WTC11 (cell line): ENCODE results near the gene SPATA32. TPM values are rescaled to one million over a fixed set of nuclear protein-coding genes. Genes with fewer than 3 reads are reported as not detected.
A peak's percentile ranks its signal among the peaks of the same experiment; 100 is the strongest.

Experiments
- ATAC-seq: fragments of 200-7000 bp; cut with Tn5 transposase; 2 replicates; pipeline ENCODE4 v1.10.0; 2021; ENCODE audit warnings: mild to moderate bottlenecking, moderate library complexity
- CTCF ChIA-PET: fragments of 300-600 bp; sonication (Branson Sonifier 250); formaldehyde crosslinking; loops from one replicate; lab custom pipeline; 2021; ENCODE audit warnings: antibody characterized with exemption; lab: Charles Lee
- POLR2A ChIA-PET: fragments of 350-600 bp; sonication (Branson Sonifier 250); formaldehyde crosslinking; loops from one replicate; lab custom pipeline; 2021; ENCODE audit warnings: antibody characterized with exemption; lab: Charles Lee
- DNase-seq: peaks from one replicate; pipeline ENCODE4 v3.0.0; 2021; ENCODE audit warnings: low spot score
- H3K27ac Mint-ChIP-seq: 2 replicates; pipeline ENCODE4 v1.8.0; 2021; ENCODE audit warnings: mixed read lengths
- H3K27me3 Mint-ChIP-seq: 2 replicates; pipeline ENCODE4 v1.8.0; 2021; ENCODE audit warnings: low read depth, mild to moderate bottlenecking, moderate library complexity, mixed read lengths
- H3K36me3 Mint-ChIP-seq: 2 replicates; pipeline ENCODE4 v1.8.0; 2021; ENCODE audit warnings: mixed read lengths
- H3K4me1 Mint-ChIP-seq: 2 replicates; pipeline ENCODE4 v1.8.0; 2022; ENCODE audit warnings: mixed read lengths
- H3K4me3 Mint-ChIP-seq: 2 replicates; pipeline ENCODE4 v1.8.0; 2021; ENCODE audit warnings: mild to moderate bottlenecking, moderate library complexity, mixed read lengths
- H3K9me3 Mint-ChIP-seq: 2 replicates; pipeline ENCODE4 v1.8.0; 2021; ENCODE audit warnings: mixed read lengths
- CBFB ChIP-seq: sonication (generic); formaldehyde crosslinking; IDR thresholded peaks from 2 replicates; pipeline ENCODE4 v1.8.1; 2022; ENCODE audit warnings: mild to moderate bottlenecking, low read depth, missing genetic modification reagents
- RELA ChIP-seq: sonication (generic); formaldehyde crosslinking; IDR thresholded peaks from 2 replicates; pipeline ENCODE4 v1.8.1; 2022; ENCODE audit warnings: missing genetic modification reagents, mild to moderate bottlenecking, borderline replicate concordance
- SMAD4 ChIP-seq: sonication (generic); formaldehyde crosslinking; IDR thresholded peaks from 2 replicates; pipeline ENCODE4 v1.8.0; 2022; ENCODE audit warnings: mild to moderate bottlenecking, missing genetic modification reagents
- ZNF532 ChIP-seq: fragments of 250-450 bp; sonication (Bioruptor Pico); IDR thresholded peaks from 2 replicates; pipeline ENCODE4 v1.9.0; 2021; ENCODE audit warnings: mild to moderate bottlenecking, borderline replicate concordance
- total RNA-seq: library from RNA; stranded (reverse); gene quantifications from 3 replicates; pipeline ENCODE4 v1.2.3, GENCODE V29; 2021
- TF ChIP-seq, protein P1 (sequence below): sonication (generic); formaldehyde crosslinking; IDR thresholded peaks from 2 replicates; pipeline ENCODE4 v1.8.0; 2023; ENCODE audit warnings: missing genetic modification reagents, mild to moderate bottlenecking, borderline replicate concordance
- TF ChIP-seq, protein P2 (sequence below): sonication (generic); formaldehyde crosslinking; IDR thresholded peaks from 2 replicates; pipeline ENCODE4 v1.8.1; 2023; ENCODE audit warnings: mild to moderate bottlenecking, missing genetic modification reagents
- TF ChIP-seq, protein P3 (sequence below): sonication (generic); formaldehyde crosslinking; IDR thresholded peaks from 2 replicates; pipeline ENCODE4 v1.8.1; 2022; ENCODE audit warnings: mild to moderate bottlenecking, moderate library complexity, missing genetic modification reagents
- TF ChIP-seq, protein P4 (sequence below): sonication (generic); formaldehyde crosslinking; IDR thresholded peaks from 2 replicates; pipeline ENCODE4 v1.8.0; 2022; ENCODE audit warnings: mild to moderate bottlenecking, missing genetic modification reagents
- TF ChIP-seq, protein P5 (sequence below): sonication (generic); formaldehyde crosslinking; IDR thresholded peaks from 2 replicates; pipeline ENCODE4 v1.8.0; 2022; ENCODE audit warnings: mild to moderate bottlenecking, missing genetic modification reagents

The SPATA32 gene
- total RNA-seq, 1 experiment from 2014 or later = 0.15 TPM

DNA sequence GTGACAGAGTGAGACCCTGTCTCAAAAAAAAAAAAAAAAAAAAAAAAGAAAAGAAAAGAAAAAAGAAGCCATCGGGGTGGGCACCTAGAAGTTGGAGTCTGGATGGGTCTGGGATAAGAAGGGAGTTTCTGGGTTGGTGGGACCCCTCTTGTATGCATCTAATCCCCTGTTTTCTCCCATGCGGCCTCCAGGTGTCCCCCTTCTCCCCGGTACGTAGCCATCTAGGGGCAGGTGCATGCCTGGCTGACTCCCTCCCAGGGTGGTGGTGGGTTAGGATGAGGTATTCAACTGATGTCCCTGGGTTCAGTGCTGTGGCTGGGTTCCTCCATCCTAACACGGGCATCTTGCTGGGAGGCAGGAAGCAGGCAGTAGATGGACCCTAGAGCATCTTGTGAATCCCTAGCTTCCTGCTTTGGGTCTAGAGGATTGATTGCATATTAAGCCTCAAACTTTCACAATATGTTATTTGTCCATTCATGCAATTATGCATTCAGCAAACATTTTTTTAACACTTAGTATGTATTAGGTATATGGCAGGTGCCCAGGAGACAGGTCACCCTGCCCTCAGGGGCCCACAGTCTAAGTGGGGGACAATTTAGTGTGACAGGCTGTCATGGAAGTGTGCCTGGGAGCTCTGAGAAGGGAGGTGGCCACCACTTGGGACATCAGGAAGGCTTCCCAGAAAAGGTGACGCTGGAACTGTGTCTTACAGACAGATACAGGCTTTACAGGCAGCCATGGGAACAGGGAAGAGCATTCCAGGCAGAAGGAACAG is 27.1 kb downstream of the SPATA32 start:
- ChIA-PET POLR2A (interaction anchor here (0.6 to 1.5 kb wide), 2 partner anchors 86 to 657 kb away, joined by 4 to 13 read pairs; partner anchors contain the start of gene HEXIM1), CTCF (interaction anchor here (0.5 to 9.8 kb wide), 31 partner anchors 9 to 1738 kb away, joined by 3 to 179 read pairs (median 7); partner anchors contain the start of genes ACBD4, FMNL1, HEXIM1 and MAP3K14)
- ATAC-seq = peak; percentile 81
- no peaks in the 10 kb centered on the region for H3K9me3 Mint-ChIP-seq
- H3K27me3 Mint-ChIP-seq = peaks cover 61% of the 10 kb centered on the region
- no peak overlapping the region for H3K4me3 Mint-ChIP-seq
- H3K36me3 Mint-ChIP-seq = no peaks in the 10 kb centered on the region
- DNase-seq = peak; percentile 81
- TF ChIP-seq CBFB (CRISPR knock-in tag) (no peak), RELA (CRISPR knock-in tag) (no peak), SMAD4 (no peak), ZNF532 (CRISPR knock-in tag) (no peak)
- TF ChIP-seq, protein P1, sequence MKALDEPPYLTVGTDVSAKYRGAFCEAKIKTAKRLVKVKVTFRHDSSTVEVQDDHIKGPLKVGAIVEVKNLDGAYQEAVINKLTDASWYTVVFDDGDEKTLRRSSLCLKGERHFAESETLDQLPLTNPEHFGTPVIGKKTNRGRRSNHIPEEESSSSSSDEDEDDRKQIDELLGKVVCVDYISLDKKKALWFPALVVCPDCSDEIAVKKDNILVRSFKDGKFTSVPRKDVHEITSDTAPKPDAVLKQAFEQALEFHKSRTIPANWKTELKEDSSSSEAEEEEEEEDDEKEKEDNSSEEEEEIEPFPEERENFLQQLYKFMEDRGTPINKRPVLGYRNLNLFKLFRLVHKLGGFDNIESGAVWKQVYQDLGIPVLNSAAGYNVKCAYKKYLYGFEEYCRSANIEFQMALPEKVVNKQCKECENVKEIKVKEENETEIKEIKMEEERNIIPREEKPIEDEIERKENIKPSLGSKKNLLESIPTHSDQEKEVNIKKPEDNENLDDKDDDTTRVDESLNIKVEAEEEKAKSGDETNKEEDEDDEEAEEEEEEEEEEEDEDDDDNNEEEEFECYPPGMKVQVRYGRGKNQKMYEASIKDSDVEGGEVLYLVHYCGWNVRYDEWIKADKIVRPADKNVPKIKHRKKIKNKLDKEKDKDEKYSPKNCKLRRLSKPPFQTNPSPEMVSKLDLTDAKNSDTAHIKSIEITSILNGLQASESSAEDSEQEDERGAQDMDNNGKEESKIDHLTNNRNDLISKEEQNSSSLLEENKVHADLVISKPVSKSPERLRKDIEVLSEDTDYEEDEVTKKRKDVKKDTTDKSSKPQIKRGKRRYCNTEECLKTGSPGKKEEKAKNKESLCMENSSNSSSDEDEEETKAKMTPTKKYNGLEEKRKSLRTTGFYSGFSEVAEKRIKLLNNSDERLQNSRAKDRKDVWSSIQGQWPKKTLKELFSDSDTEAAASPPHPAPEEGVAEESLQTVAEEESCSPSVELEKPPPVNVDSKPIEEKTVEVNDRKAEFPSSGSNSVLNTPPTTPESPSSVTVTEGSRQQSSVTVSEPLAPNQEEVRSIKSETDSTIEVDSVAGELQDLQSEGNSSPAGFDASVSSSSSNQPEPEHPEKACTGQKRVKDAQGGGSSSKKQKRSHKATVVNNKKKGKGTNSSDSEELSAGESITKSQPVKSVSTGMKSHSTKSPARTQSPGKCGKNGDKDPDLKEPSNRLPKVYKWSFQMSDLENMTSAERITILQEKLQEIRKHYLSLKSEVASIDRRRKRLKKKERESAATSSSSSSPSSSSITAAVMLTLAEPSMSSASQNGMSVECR (CRISPR knock-in tag) = no peak
- TF ChIP-seq, protein P2, sequence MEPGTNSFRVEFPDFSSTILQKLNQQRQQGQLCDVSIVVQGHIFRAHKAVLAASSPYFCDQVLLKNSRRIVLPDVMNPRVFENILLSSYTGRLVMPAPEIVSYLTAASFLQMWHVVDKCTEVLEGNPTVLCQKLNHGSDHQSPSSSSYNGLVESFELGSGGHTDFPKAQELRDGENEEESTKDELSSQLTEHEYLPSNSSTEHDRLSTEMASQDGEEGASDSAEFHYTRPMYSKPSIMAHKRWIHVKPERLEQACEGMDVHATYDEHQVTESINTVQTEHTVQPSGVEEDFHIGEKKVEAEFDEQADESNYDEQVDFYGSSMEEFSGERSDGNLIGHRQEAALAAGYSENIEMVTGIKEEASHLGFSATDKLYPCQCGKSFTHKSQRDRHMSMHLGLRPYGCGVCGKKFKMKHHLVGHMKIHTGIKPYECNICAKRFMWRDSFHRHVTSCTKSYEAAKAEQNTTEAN (CRISPR knock-in tag) = no peak
- TF ChIP-seq, protein P3, sequence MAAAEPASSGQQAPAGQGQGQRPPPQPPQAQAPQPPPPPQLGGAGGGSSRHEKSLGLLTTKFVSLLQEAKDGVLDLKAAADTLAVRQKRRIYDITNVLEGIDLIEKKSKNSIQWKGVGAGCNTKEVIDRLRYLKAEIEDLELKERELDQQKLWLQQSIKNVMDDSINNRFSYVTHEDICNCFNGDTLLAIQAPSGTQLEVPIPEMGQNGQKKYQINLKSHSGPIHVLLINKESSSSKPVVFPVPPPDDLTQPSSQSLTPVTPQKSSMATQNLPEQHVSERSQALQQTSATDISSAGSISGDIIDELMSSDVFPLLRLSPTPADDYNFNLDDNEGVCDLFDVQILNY (CRISPR knock-in tag) = no peak
- TF ChIP-seq, protein P4, sequence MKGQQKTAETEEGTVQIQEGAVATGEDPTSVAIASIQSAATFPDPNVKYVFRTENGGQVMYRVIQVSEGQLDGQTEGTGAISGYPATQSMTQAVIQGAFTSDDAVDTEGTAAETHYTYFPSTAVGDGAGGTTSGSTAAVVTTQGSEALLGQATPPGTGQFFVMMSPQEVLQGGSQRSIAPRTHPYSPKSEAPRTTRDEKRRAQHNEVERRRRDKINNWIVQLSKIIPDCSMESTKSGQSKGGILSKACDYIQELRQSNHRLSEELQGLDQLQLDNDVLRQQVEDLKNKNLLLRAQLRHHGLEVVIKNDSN (CRISPR knock-in tag) = no peak
- TF ChIP-seq, protein P5, sequence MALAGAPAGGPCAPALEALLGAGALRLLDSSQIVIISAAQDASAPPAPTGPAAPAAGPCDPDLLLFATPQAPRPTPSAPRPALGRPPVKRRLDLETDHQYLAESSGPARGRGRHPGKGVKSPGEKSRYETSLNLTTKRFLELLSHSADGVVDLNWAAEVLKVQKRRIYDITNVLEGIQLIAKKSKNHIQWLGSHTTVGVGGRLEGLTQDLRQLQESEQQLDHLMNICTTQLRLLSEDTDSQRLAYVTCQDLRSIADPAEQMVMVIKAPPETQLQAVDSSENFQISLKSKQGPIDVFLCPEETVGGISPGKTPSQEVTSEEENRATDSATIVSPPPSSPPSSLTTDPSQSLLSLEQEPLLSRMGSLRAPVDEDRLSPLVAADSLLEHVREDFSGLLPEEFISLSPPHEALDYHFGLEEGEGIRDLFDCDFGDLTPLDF (CRISPR knock-in tag) = no peak
- H3K27ac Mint-ChIP-seq = no peak overlapping the region
- H3K4me1 Mint-ChIP-seq = peaks cover 9% of the 10 kb centered on the region
